Measurements from ENCODE around the gene LMTK2.
A peak's percentile ranks its signal among the peaks of the same experiment; 100 is the strongest.

LMTK2 gene

DNA sequence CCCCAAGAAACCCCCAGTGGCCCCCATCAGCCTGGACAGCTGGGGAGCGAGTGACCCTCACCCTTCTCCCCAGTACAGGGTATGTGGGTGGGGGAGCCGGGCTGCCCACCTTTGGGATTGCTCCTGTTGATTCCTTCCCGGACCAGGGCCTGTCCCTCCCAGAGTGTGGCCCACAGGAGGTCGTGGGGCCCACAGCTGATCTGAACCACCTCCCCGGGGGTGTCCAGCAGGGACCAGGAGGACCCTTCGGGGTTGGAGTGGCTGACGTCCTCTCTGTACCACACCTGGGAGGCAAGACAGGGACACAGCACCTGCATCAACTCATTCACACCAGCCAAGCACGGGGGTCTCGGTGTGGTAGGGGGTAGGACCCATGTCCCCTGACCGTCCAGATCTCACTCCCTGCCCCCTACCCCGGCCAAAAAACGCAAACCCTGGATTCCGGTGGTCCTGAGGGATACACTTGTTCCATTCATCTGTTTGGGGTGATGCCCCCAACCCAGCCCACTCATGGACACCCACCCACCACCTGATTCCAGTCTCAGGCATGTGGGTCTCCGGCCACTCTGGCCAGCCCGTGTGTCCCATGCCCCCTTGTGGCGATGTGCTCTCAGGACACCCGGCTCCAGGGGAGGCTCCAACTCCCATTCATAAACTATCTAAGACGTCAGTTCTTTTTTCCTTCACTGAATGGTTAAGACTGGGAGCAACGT is 134.5 kb downstream of the LMTK2 start:
- no peak for DNase-seq

DNA sequence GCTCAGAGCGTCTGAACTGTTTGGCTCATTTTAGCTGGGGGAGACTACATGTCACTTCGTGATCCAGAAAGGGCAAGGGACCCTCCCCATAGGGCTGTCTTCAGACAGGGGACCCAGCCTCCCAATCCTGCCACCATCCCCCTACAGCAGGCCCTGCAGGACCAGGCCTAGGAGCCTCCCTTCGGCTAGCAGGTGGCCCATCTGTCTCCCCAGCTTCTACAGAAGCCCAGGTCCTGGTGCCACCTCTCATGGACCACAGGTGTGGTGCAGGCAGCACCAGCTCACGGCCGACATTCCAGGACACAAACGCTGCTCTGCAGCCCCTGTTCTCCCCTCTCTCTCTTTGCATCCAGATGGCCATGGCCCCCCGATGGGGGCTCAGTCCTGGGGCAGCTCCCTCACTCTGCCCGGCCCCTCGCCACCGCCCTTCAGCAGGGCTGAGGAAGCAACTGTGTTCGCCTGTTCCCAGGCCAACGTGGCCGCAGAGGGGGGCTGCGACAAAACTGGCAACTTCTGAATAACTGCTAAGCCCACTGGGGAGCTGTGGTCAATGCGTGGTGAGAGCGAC is 135.1 kb downstream of the LMTK2 start:
- DNase-seq = no peak

DNA sequence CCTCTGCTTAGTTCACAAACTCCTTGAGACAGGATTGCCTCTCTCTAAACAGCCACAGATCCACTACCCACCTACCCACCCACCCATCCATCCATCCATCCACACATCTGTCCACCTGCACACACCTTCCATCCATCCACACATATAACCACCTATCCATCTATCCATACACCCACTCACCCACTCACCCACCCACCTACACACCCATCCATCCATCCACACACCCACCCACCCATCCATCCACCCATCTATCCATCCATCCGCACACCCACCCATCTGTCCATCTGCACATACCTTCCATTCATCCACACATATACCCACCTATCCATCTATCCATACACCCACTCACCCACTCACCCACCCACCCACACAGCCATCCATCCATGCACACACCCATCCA is 135.7 kb downstream of the LMTK2 start:
- no peak for DNase-seq

DNA sequence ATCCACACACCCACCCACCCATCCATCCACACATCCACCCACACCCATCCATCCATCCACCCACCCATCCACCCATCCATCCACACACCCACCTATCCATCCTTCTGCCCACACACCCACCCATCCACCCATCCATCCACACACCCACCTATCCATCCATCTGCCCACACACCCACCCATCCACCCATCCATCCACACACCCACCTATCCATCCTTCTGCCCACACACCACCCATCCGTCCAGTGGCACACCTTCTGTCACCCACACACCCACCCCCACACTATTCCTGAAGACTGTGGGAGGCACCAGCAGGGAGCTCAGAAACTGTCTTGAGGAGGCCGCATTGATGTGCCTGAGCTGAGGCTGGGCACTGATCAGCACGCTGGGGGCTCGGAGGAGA is 136.3 kb downstream of the LMTK2 start:
- no peak for DNase-seq

DNA sequence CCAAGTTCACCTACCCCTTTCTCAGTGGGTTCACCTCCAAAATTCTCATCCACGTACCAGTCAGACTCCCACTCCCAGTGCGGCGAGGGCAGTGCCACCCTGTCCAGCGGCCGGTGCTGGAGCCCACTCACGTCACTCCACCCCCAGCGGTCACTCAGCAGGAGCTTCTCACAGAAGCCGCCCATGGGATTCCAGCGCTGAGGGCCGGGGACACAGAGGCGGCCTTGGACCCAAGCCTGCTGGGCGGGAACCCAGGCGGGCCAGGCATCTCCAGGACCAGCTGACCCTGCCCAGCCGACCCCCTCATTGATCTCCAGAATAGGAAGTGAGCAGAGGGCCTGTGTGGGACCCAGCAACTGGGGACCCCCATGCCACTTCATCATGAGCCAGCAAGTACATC is 138.2 kb downstream of the LMTK2 start:
- no peak for DNase-seq

DNA sequence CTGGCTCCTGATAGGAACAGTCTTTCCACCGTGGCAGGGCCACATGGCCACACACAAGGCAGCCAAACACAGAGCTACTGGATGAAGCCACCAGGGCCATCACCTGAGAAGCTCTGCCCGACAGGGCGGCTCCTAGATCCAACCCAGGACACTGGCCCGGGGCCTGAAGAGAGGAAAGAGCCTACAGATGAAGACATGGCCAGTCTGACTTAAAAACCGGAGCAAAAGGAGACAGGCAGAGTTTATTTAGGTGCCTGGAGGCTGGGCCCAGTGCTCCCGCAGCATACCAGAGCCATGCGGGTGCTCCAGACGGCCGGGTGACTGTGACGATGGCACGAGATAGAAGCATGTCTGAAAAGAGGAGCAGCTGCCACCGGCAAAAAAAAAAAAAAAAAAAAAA is 141.5 kb downstream of the LMTK2 start:
- DNase-seq = no peak

DNA sequence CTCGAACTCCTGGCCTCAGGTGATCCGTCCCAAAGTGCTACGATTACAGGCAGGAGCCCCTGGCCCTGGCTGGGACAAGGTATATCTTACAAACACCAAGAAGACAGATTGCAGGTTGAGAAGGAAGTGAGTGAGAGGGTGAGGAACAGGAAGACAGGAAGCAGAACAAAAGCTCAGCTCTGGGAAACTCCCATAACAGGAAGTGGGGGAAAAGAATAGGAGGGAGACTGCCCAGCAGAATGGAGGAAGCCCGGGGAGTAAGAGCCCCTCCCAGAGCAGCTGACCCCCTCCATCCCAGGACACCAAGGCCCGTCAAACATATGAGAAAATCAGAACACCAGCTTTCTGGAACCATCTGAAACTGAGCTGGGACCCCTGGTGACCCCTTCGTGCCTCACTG is 142.4 kb downstream of the LMTK2 start:
- DNase-seq = no peak

DNA sequence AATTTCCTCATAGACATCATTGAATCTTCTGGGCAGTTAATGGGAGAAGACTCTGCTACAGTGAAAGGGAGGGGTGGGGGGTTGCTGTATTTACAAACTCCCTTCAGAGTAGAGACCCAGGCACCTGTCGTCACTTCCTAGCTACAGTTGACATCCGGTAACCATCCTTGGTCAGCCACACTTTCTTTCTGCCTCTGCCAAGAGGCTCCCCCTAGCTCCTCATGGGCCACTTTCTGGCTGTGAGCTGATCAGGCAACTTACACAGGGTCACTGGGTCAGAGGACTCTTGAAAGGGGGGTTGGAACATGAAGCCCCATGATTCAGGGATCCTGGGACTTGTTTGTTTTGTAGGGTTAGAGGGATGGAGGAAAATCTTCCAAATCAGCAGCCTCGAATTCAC is 144.1 kb downstream of the LMTK2 start:
- no peak for DNase-seq

DNA sequence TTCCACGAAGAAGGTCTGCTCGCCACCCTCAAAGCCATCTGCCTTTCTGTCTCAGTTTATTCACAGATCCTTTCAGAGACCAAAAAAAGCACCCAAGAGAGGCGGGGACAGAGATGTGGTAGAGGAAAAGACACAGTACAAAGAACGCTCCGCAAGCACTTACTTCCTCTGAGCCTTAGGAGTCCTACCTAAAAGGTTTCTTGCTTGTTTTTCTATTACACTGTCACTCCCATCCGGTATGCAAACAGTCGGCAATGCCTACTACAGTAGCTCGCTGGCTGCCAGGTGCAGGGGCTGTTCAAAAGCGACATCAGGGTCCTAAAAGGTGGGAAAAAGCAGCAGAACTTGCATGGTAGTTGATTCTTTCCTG is 144.6 kb downstream of the LMTK2 start:
- DNase-seq = no peak

DNA sequence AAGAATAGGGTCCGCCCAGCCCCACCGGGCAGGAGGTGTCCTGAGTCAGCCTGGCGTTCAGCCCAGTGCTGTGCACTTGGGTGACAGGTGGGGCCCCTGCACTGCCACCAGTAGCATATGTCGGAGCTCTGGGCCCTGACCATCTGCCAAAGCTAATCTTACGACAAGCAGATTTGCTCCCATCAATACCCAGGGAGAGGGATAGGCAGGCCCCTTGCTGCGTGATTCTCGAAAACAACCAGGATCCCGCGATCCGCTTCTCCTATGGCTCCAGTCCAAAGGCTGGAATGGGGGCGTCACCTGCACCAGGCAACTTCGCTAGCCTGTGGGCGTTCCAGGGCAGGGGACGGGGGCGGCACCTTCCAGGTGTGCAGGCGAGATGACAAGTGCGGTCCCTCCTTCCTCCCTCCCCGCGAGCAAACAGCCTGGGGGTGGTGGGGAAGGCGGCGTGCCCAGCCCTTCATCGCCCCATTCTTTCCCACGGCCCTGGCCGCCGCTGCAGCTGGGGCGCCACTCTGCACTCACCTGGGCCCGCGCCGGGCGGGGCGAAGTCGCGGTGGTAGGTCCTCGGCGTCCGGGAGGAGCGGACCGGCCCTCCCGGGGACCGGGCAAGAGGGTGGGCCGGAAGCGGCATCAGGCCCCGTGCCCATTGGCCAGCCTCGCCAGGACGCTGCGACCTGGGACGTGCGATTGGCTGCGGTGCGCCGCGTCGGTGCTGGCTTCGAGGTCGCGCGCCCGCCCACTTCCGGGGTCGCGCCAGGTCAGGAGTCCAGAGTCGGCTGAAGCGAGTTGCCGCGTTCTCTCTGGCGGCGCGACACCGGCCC is 145.2 kb downstream of the LMTK2 start, which contains the start of gene TECPR1:
Gene TECPR1 (minus strand): TSS at position 632 of the 824 bp plus-strand sequence. CDS start 6,086 bp downstream, outside the sequence.
- peak; percentile 15 for DNase-seq

DNA sequence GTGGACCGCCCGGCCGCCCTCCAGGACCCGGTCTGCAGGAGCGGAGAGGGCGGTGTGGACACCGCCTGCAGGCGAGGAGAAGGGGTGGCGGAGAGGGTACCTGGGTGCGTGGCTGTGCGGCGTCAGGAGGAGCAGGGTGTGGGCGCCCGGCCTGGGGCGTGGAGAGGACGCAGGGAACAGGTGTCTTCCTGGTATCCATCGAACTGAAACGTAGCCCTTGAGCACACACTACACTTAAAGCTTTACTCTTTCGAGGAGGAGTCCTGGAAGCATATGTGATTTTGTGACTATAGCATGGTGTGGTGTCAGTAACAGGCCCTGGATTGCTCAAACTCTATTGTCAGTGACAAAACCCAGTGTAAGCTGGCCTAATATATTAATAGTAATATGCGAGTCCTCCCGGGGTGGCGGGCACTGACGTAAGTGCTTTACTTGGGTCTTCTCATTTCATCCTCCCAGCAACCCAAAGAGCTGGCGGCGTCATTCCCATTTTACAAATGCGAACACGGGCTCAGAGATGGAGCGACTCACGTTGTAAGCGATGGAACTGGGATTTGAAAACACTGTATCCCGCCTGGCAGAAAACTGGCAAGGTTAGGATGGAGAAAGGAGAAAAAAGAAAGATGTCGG is 145.9 kb downstream of the LMTK2 start:
- DNase-seq = no peak

DNA sequence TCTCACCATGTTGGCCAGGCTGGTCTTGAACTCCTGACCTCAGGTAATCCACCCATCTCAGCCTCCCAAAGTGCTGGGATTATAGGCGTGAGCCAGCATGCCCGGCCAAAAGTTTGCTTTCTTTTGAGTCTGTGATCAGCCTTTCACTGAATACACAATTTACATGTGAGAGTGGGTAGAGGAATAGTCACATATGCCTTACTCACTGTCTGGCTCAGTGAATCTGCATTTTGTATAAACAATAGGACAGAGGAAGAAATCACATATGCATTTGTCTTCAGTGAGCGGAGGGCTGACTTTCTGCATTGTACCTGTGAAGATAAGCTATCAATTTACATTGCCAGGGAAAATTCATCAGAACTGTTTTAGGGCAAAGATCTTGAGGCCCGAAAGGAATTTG is 147.9 kb downstream of the LMTK2 start:
- DNase-seq = no peak

DNA sequence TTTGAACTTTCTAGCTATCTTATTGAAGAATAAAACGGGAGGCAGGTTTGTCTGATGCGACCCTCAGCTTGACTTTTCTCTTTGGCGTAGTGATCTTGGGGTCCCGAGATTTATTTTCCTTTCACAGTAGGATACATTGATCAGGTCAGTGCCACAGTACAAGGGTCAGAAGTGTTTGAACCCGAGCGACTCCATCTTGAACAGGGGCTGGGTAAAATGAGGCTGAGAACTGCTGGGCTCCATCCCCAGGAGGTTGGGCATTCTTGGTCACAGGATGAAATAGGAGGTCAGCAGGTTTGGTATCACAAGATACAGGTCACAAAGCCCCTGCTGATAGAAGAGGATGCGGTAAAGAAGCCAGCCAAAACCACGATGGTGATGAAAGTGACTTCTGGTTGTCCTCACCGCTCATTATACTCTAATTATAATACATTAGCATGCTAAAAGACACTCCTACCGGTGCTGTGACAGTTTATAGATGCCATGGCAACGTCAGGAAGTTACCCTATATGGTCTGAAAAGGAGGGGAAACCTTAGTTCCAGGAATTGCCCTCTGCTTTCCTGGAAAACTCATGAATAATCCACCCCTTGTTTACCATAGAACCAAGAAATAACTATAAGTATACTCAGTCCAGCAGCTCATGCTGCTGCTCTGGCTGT is 148.4 kb downstream of the LMTK2 start:
- DNase-seq = no peak

DNA sequence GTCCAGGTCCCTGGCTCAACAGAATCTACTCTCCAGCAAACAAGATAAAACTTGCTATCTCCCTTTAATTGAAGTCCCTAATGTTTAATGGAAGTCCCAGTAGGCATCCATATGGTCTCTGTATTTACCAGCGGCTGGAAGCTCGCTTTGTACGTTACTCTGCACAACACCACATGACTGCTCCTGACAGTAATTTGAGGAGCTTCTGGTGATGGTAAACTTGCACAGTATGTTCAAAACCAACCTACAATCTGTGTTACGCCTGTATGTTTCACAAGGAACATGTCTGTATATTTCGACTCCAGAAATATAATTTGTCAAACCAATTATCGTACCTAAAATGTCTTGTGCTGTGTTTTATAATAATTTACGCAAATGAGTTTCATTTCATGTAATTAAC is 149.8 kb downstream of the LMTK2 start:
- DNase-seq = no peak

DNA sequence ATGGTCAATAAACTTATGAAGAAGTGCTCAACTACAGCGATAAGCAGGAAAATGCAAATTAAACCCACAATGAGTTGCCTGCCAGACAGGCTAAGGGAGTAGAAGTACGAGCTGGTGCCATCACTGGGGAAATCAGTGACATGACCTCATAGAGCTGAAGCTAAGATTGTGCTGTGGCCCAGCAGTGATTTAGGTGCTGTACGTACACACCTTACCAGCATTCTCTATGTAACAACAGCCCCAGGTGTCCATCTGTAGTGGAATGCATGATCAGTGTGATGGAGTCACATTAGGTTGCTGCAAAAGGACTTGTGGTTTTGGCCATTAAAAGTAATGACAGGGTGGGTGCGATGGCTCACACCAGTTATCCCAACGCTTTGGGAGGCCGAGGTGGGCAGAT is 151.0 kb downstream of the LMTK2 start:
- DNase-seq = no peak

Measured in KG1 (cell line).